Stimulated activated CD4-positive, alpha-beta T cell treated with anti-CD3 and anti-CD28 coated beads, Interleukin-4, amount 100 ng/mL, for 1 hour (primary cell): ENCODE measurements around the gene KMT2E.
"Not testable (repeated sequence)": the region's sequence is repeated elsewhere in the genome, so short reads cannot be mapped to it uniquely, and the experiment has no call there.

Experiments
- DNase-seq: peaks from one replicate; pipeline ENCODE4 v3.0.0-alpha.2; 2020

The KMT2E gene

GRCh38 chr7:105013816-105014692, at the start of gene KMT2E:
KMT2E (plus strand) TSS chr7:105014205; CDS start chr7:105040953, 26,748 bp downstream.
- DNase-seq, result peak; percentile 92

GRCh38 chr7:104964626-104965236, 49.3 kb upstream of the KMT2E start:
- DNase-seq, result no peak

- DNase-seq, result no peak
Observed at GRCh38 chr7:104966022-104966421, 48.0 kb upstream of the KMT2E start.

GRCh38 chr7:104967088-104967487, 46.9 kb upstream of the KMT2E start:
- DNase-seq, result no peak

- no peak for DNase-seq
Observed at GRCh38 chr7:104967595-104967994, 46.4 kb upstream of the KMT2E start.

- DNase-seq, result no peak
Observed at GRCh38 chr7:104968648-104969047, 45.4 kb upstream of the KMT2E start.

- DNase-seq, result no peak
Observed at GRCh38 chr7:104969183-104969582, 44.8 kb upstream of the KMT2E start.

- no peak for DNase-seq
Observed at GRCh38 chr7:104971290-104972071, 42.5 kb upstream of the KMT2E start.

- no peak for DNase-seq
Observed at GRCh38 chr7:104972500-104972899, 41.5 kb upstream of the KMT2E start.

GRCh38 chr7:104973227-104973626, 40.8 kb upstream of the KMT2E start:
- no peak for DNase-seq

- DNase-seq, result no peak
Observed at GRCh38 chr7:104973909-104974415, 40.0 kb upstream of the KMT2E start.

- not testable (repeated sequence) for DNase-seq
Observed at GRCh38 chr7:104975553-104975952, 38.5 kb upstream of the KMT2E start.

GRCh38 chr7:104976966-104977636, 36.9 kb upstream of the KMT2E start:
- DNase-seq, result no peak

GRCh38 chr7:104978460-104978859, 35.5 kb upstream of the KMT2E start:
- no peak for DNase-seq

GRCh38 chr7:104979167-104979841, 34.7 kb upstream of the KMT2E start:
- DNase-seq, result no peak

GRCh38 chr7:104980440-104980839, 33.6 kb upstream of the KMT2E start:
- no peak for DNase-seq

- DNase-seq, result no peak
Observed at GRCh38 chr7:104980841-104981671, 32.9 kb upstream of the KMT2E start.

- no peak for DNase-seq
Observed at GRCh38 chr7:104981672-104982037, 32.4 kb upstream of the KMT2E start.

GRCh38 chr7:104982308-104983075, 31.5 kb upstream of the KMT2E start:
- no peak for DNase-seq

- no peak for DNase-seq
Observed at GRCh38 chr7:104983076-104983577, 30.9 kb upstream of the KMT2E start.
